NCI-H82 treated with DMSO at 0.1 percent for 48 hours (cell line): Measurements from ENCODE around the gene EDN1.

Experiments used
- DNase-seq: peaks from one replicate; lab custom pipeline; 2025; ENCODE audit not compliant: unreplicated experiment; lab: John Stamatoyannopoulos, UW

Gene EDN1

GRCh38 chr6:12269110-12269509 is 21.1 kb upstream of the EDN1 start:
- no peak for DNase-seq

GRCh38 chr6:12270551-12271230 is 19.5 kb upstream of the EDN1 start:
- no peak for DNase-seq

- DNase-seq, result no peak
These were observed 18.6 kb upstream of the EDN1 start for GRCh38 chr6:12271594-12271993.

GRCh38 chr6:12271997-12272396 is 18.2 kb upstream of the EDN1 start:
- no peak for DNase-seq

GRCh38 chr6:12275107-12275506 is 15.1 kb upstream of the EDN1 start:
- no peak for DNase-seq

GRCh38 chr6:12276930-12277315 is 13.2 kb upstream of the EDN1 start:
- DNase-seq, result no peak

GRCh38 chr6:12277386-12277785 is 12.8 kb upstream of the EDN1 start:
- DNase-seq, result no peak

- no peak for DNase-seq
These were observed 11.2 kb upstream of the EDN1 start for GRCh38 chr6:12278915-12279314.

- DNase-seq, result no peak
These were observed 10.7 kb upstream of the EDN1 start for GRCh38 chr6:12279322-12280091.

GRCh38 chr6:12280458-12280857 is 9.7 kb upstream of the EDN1 start:
- no peak for DNase-seq

GRCh38 chr6:12280902-12281301 is 9.3 kb upstream of the EDN1 start:
- no peak for DNase-seq

GRCh38 chr6:12283904-12284303 is 6.3 kb upstream of the EDN1 start:
- no peak for DNase-seq

- no peak for DNase-seq
These were observed 3.6 kb upstream of the EDN1 start for GRCh38 chr6:12286373-12287110.

- no peak for DNase-seq
These were observed 1.9 kb upstream of the EDN1 start for GRCh38 chr6:12288211-12288618.

GRCh38 chr6:12288914-12289313 is 1.2 kb upstream of the EDN1 start:
- DNase-seq, result no peak

GRCh38 chr6:12289365-12289919 is 719 bp upstream of the EDN1 start:
- DNase-seq, result peak; percentile 27

- DNase-seq, result no peak
These were observed 1.1 kb downstream of the EDN1 start for GRCh38 chr6:12291071-12291838.

GRCh38 chr6:12291839-12292604 is 1.9 kb downstream of the EDN1 start:
- no peak for DNase-seq

- no peak for DNase-seq
These were observed 3.2 kb downstream of the EDN1 start for GRCh38 chr6:12293235-12293930.
